Dermis lymphatic vessel endothelial cell (primary cell): ENCODE measurements around the gene SERF1A. TPM values are rescaled to one million over a fixed set of nuclear protein-coding genes. Genes with fewer than 3 reads are reported as not detected.

Experiments
- total RNA-seq: library from RNA; depleted of rRNA; stranded (reverse); fragments of >200 nt; gene quantifications from 2 replicates; pipeline ENCODE4 v1.2.1, GENCODE V29; 2014

The SERF1A gene
- total RNA-seq: 4.6 and 4.9 TPM in 2 replicates

GRCh38 chr5:70900533-70901271 lies at the start of gene SERF1A:
TSS of gene SERF1A (plus strand) at chr5:70900669. CDS start at chr5:70900870, 201 bp downstream.

Other genes starting within 250 kb of the SERF1A start
- 16.5 and 32.9 TPM in 2 replicates for gene SMN1, start 24.4 kb downstream of the SERF1A start, total RNA-seq
- 1.7 and 3.3 TPM in 2 replicates for gene NAIP, start 124.7 kb downstream of the SERF1A start, total RNA-seq
- gene GTF2H2, start 167.0 kb downstream of the SERF1A start, total RNA-seq: 6.4 and 8.6 TPM in 2 replicates